OCI-LY1 (cell line): ENCODE results near the gene NUFIP1.
"Not testable (repeated sequence)": the region's sequence is repeated elsewhere in the genome, so short reads cannot be mapped to it uniquely, and the experiment has no call there.

Experiments used
- CTCF ChIP-seq: fragments of 200-600 bp; sonication (generic), shearing (Covaris generic); IDR thresholded peaks from 2 replicates; pipeline ENCODE4 v1.5.1; 2017; ENCODE audit warnings: mild to moderate bottlenecking, antibody characterized with exemption, low read length, moderate library complexity, mixed read lengths
- EZH2 ChIP-seq: fragments of 200-600 bp; sonication (generic), shearing (Covaris generic); IDR thresholded peaks from 2 replicates; pipeline ENCODE4 v1.8.0; 2017; ENCODE audit warnings: borderline replicate concordance, mixed run types, mild to moderate bottlenecking, antibody characterized with exemption, low read length, moderate library complexity, mixed read lengths

GRCh38 chr13:45019981-45020380, 30.7 kb upstream of the NUFIP1 start:
- not testable (repeated sequence) for TF ChIP-seq CTCF, EZH2
